NCI-H1417 treated with DMSO at 0.1 percent for 48 hours (cell line): ENCODE data around the gene PLXNA3.

Experiments used
- DNase-seq: peaks from one replicate; lab custom pipeline; 2025; lab: John Stamatoyannopoulos, UW

The PLXNA3 gene

GRCh38 chrX:154502098-154502497 is 44.0 kb downstream of the PLXNA3 start:
- no peak for DNase-seq

- no peak for DNase-seq
These were observed 44.9 kb downstream of the PLXNA3 start for GRCh38 chrX:154502989-154503388.

- no peak for DNase-seq
These were observed 47.7 kb downstream of the PLXNA3 start for GRCh38 chrX:154505734-154506133.

GRCh38 chrX:154506483-154507332 is 48.6 kb downstream of the PLXNA3 start:
- no peak for DNase-seq

- DNase-seq, result no peak
These were observed 49.7 kb downstream of the PLXNA3 start for GRCh38 chrX:154507673-154508383.

GRCh38 chrX:154508384-154508745 is 50.3 kb downstream of the PLXNA3 start:
- DNase-seq, result no peak

- no peak for DNase-seq
These were observed 51.4 kb downstream of the PLXNA3 start for GRCh38 chrX:154509455-154509854.

GRCh38 chrX:154511761-154512160 is 53.7 kb downstream of the PLXNA3 start:
- DNase-seq, result no peak

- no peak for DNase-seq
These were observed 54.9 kb downstream of the PLXNA3 start for GRCh38 chrX:154512879-154513553.

GRCh38 chrX:154513716-154514115 is 55.6 kb downstream of the PLXNA3 start:
- DNase-seq, result no peak

- no peak for DNase-seq
These were observed 57.2 kb downstream of the PLXNA3 start for GRCh38 chrX:154515090-154515965.

- peak; percentile 70 for DNase-seq
These were observed 58.0 kb downstream of the PLXNA3 start, which contains the start of gene FAM3A for GRCh38 chrX:154515966-154516655. Gene FAM3A, minus strand, starts transcription at chrX:154516232. Its CDS starts 460 bp downstream, at chrX:154515772.

- no peak for DNase-seq
These were observed 58.6 kb downstream of the PLXNA3 start for GRCh38 chrX:154516656-154517100.

GRCh38 chrX:154517101-154517781 is 59.2 kb downstream of the PLXNA3 start:
- DNase-seq, result no peak

- no peak for DNase-seq
These were observed 61.3 kb downstream of the PLXNA3 start for GRCh38 chrX:154519389-154519788.

- DNase-seq, result no peak
These were observed 67.8 kb downstream of the PLXNA3 start for GRCh38 chrX:154525606-154526490.

- peak; percentile 6 for DNase-seq
These were observed 69.0 kb downstream of the PLXNA3 start for GRCh38 chrX:154526901-154527675.
